VCaP (cell line): Measurements from ENCODE around the gene RXRB.

Experiments
- H3K27ac ChIP-seq: fragments of 450-650 bp; 2 replicates; pipeline ENCODE4 v1.5.1; 2017
- CTCF ChIP-seq: fragments of 450-650 bp; conservative IDR thresholded peaks from 2 replicates; pipeline ENCODE4 v1.5.1; 2017; ENCODE audit warnings: mild to moderate bottlenecking, moderate library complexity

The RXRB gene

DNA sequence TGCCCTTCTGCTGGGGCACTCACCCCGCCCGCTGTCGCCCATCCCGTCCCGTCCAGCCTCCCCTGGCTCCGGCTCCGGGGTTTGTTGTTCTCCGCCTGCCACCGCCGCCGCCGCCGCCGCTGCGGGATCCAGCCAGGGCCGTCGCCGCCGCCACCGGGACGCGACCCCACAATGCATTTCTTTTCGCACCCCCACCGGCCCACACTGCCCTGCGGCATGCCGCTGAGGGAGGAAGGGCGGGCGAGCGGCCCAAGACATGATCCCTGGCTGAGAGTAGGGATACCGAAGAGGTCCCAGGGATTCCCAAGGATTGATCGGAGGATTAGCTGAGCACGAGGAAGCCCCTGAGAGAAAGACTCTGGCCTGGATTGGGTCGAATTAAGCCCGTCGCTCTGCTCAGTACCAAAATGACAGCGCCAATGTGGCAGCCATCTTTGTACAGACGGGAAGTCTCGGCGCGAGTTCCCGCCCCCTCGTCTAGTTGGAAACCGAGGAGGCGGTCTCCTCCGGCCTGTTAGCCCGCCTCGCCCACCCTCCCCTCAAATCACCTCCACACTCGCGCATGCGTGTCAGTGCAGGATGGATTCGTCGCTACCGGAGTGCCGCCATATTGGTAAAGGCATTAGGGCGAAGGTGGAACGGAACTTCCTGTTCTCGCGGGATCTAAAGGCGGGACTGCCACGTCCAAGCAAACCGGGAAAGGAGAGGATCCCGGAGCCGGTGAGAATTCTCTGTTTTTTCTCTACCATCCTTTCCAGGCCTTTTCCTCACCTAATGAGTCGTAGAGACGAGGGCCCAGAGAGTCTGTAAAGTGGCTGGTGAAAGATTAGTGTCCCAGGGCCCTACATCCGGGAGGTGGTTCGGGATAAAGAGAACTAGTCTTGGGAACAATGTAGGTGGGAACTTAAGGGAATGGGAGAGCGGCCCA lies at the start of gene RXRB, which contains the start of gene SLC39A7:
Gene RXRB (minus strand): TSS at position 447 of the 928 bp plus-strand sequence. CDS start 189 bp downstream, at position 258.
Gene SLC39A7 (plus strand): TSS at position 649 of the 928 bp plus-strand sequence. CDS start 379 bp downstream, outside the sequence.
- peak within 1 kb of the TSS; percentile 99 for H3K27ac ChIP-seq
- TF ChIP-seq CTCF = no peak

DNA sequence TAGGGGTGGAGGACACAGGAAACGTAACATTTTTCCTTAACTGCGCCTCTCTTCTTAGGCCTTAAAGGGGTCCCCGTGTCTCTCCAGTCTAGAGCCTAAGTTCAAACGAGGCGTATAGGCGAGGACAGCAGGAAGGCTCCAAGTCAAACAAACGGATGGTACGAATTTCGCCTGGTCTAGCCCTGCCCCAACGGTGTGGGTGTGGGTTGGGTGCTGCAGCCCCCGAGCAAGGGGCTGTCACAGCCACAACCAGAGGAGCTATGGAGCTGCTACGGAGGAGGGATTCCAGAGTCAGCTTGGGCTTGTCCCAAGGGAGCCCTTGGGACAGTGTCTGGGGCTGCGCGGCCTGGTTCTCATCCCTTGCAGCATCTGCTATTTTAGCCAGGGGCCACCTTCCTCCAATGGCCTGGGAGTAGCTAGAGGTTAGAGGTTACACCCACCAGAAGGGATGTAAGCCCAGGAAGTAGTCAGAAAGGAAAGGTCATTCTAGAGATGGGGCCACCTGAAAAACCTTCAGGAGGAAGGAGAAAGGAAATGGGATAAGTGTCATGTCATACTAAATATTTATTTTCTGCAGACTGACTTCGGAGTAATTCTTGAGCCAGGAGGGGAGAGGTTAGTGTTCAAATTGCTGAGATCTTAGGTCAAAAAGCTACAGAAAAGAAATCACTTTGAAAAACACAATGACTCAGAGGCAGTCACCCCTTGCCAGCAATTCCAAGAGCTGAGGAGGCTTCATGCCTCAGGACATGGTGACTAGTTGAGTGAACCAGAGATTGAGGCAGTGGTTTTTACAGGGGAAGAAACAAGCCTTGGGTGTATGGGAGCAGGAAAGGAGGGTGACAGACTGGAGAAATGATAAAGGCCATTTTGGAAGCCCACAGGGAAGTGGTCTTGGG lies 49.5 kb upstream of the RXRB start:
- no peak for TF ChIP-seq CTCF
- peak overlapping the region; percentile 98 for H3K27ac ChIP-seq

DNA sequence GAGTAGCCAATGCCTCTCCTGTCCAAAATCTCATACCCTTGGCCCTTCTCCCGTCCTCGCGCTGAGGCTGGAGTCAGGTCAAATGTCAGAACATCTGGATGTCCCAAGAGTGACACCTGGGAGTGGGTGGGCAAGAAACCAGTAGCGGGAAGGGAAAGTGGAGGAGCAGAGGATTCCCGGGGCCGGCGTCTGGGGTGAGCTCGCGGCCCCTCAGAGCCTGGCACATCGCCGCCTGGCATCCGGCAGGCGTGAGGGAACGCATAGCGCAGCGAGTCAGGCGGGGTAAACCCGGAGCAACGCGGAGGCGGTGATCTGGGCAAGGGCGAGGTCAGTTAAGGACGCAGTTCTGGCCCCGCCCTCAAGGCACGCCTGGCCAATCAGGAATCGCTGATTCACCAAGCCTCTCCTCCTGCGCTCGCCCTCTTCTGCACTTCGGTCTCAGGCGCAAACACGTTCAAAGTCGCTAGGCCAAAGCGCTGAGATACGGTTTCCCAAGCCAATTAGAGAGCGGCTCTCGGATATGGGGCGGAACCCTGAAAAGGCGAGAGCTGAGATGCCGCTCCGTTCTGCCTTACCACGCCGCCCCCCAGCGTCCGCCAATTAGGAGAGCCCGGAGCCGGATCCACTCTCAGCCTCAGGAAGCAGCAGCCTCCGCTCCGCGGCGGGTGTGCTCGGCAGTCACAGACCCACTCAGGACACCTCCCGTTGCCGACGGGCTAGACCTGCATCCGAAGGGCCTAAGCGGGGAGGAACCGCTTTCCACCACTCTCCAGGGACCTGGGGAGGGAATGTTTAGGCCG lies 48.7 kb upstream of the RXRB start:
- TF ChIP-seq CTCF = no peak
- peak overlapping the region; percentile 98 for H3K27ac ChIP-seq

DNA sequence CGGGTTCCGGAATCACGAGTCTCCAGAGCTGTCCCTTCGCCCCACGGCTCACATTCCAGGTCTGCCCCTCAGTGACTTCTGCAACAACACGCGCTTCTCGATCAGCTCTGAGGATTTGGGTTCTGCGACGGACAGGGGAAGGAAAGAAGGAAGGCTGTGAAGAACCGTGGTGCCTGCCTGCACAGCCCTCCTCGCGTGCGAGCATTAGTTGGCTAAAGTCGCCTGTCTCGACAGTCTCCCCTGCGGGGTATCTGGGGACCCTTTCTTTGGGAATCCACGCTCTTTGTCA lies 48.1 kb upstream of the RXRB start:
- peak overlapping the region; percentile 98 for H3K27ac ChIP-seq
- peak; percentile 51 for TF ChIP-seq CTCF

GRCh38 chr6:33247977-33248642 lies 47.6 kb upstream of the RXRB start:
- peak overlapping the region; percentile 98 for H3K27ac ChIP-seq
- peak; percentile 99 for TF ChIP-seq CTCF

- no peak for TF ChIP-seq CTCF
- H3K27ac ChIP-seq = no peak overlapping the region
These were observed 43.0 kb upstream of the RXRB start for GRCh38 chr6:33243476-33243875.
